ENCODE measurements around the gene SMC5. TPM values are rescaled to one million over a fixed set of nuclear protein-coding genes. Genes with fewer than 3 reads are reported as not detected.

SMC5 gene
- total RNA-seq, 2 donors from 2014 or later = 22.6 to 46.1 TPM

DNA sequence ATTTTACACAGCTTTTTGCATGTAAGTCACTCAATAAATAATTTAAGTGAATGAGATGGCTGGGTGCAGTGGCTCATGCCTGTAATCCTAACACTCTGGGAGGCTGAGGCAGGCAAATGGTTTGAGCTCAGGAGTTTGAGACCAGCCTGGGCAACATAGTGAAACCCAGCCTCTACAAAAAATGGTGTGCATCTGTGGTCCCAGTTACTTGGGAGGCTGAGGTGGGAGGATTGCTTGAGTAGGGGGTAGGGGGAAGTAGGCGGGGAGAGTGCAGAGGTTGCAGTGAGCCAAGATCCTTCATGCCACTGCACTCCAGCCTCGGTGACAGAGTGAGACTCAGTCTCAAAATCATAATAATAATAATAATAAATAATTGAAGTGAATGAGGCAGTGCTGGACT lies 145.5 kb downstream of the SMC5 start:
- peak overlapping the region; percentile 48 for H3K4me3 ChIP-seq
- H3K27ac ChIP-seq = peak overlapping the region; percentile 31 to 51
- ATAC-seq (ENCODE audit: insufficient number of reproducible peaks, low FRiP score, low read depth) (no peak), DNase-seq (ENCODE audit: low spot score) (no peak)
- TF ChIP-seq CTCF (IDR thresholded peaks at IDR 0.05) = no peak
- H3K9me3 ChIP-seq = no peaks in the 10 kb centered on the region
- H3K4me1 ChIP-seq (ENCODE audit: control insufficient read depth in 1 of 2, low read depth in 2 of 2) = peaks cover 85 to 92% of the 10 kb centered on the region in 2 donors
- no peaks in the 10 kb centered on the region for H3K27me3 ChIP-seq (replicated peaks; ENCODE audit: insufficient read depth)
- no peaks in the 10 kb centered on the region for H3K36me3 ChIP-seq

Other genes starting within 250 kb of the SMC5 start
- gene MAMDC2, start 215.1 kb upstream of the SMC5 start, total RNA-seq = 10 to 100 TPM; 25.4 to 29.0 TPM
- gene KLF9, start 155.7 kb downstream of the SMC5 start, total RNA-seq = 100 to 1,000 TPM; 165 to 187 TPM

All from thoracic aorta (tissue), 2 donors.